Heart right ventricle (tissue), 16 donors: Measurements from ENCODE around the gene PMM2. TPM values are rescaled to one million over a fixed set of nuclear protein-coding genes. Genes with fewer than 3 reads are reported as not detected.
A peak's percentile ranks its signal among the peaks of the same experiment; 100 is the strongest.

Experiments
- ATAC-seq, 8 donors: fragments of 200-7000 bp; cut with Tn5 transposase; one replicate each; pipeline ENCODE4 v1.9.1; 2020; ENCODE audit warnings: mild to moderate bottlenecking in 8 of 8, moderate library complexity in 8 of 8, moderate number of reproducible peaks in 1 of 8
- DNase-seq, 2 donors: peaks; one replicate each; pipeline ENCODE4 v3.0.0-alpha.2; 2020
- H3K27ac ChIP-seq, 10 donors: fragments of 200-600 bp; sonication (generic) in 2 of 10; one replicate each; pipeline versions ENCODE4 v1.5.0 to v1.8.0; 2020 to 2022; ENCODE audit warnings: mild to moderate bottlenecking in 3 of 10
- H3K27me3 ChIP-seq, 7 donors: fragments of 200-600 bp; one replicate each; pipeline ENCODE4 v1.8.0; 2021 to 2022; ENCODE audit warnings: mild to moderate bottlenecking in 2 of 7
- H3K36me3 ChIP-seq, 9 donors: fragments of 200-600 bp; sonication (generic) in 1 of 9; one replicate each; pipeline versions ENCODE4 v1.5.0 to v1.8.0; 2020 to 2022; ENCODE audit warnings: mild to moderate bottlenecking in 2 of 9
- H3K4me1 ChIP-seq, 9 donors: fragments of 200-600 bp; sonication (generic) in 1 of 9; one replicate each; pipeline versions ENCODE4 v1.5.0 to v1.8.0; 2020 to 2022; ENCODE audit warnings: mild to moderate bottlenecking in 4 of 9
- H3K4me3 ChIP-seq, 10 donors: fragments of 200-600 bp; sonication (generic) in 2 of 10; one replicate each; pipeline versions ENCODE4 v1.5.0 to v1.8.0; 2020 to 2022; ENCODE audit warnings: mild to moderate bottlenecking in 7 of 10, moderate library complexity in 2 of 10
- H3K9me3 ChIP-seq, 11 donors: fragments of 200-600 bp in 10 of 11; sonication (generic) in 2 of 11; one replicate each; pipeline versions ENCODE4 v1.5.0 to v1.8.0; 2013 to 2022; ENCODE audit warnings: mild to moderate bottlenecking in 2 of 11, control low read depth in 1 of 11, moderate library complexity in 1 of 11
- CTCF ChIP-seq, 9 donors: fragments of 200-600 bp; sonication (generic) in 2 of 9; IDR thresholded peaks; one replicate each; pipeline versions ENCODE4 v1.5.0 to v1.8.0; 2021 to 2022; ENCODE audit warnings: antibody characterized with exemption in 9 of 9, mild to moderate bottlenecking in 5 of 9, moderate library complexity in 1 of 9
- WGBS, 2 donors: extraction: QIAGEN DNeasy Blood & Tissue Kit; methylation state at CpG; one replicate each; pipeline ENCODE4 v1.1.7; 2013; ENCODE audit warnings: inconsistent platforms in 1 of 2; 5-methylcytosine and 5-hydroxymethylcytosine counted together
- intact Hi-C, 10 donors: fragments of 100-400 bp; cut with DNase I; formaldehyde crosslinking; loops; one replicate each; pipeline versions ENCODE4 v1.11.1 to v1.14.2; 2022
- polyA plus RNA-seq, 2 donors: library from polyadenylated mRNA; stranded (reverse); fragments of 200-250 nt; gene quantifications; one replicate each; pipeline ENCODE4 v1.2.3, GENCODE V29; 2013
- total RNA-seq, 10 donors: library from RNA; stranded (reverse); fragmentation: NEBNext Ultra II Directional in 3 of 10; extraction: Animal tissue kit (Norgen Biotek cat#: 25700) in 3 of 10; gene quantifications; one replicate each; pipeline versions ENCODE4 v1.2.1 to v1.2.4, GENCODE V29; 2021 to 2023
- donor health status: Arrhythmogenic right ventricular cardiomyopathy.
- donor health status: ischemic (EF 13 %, LVEDD 7.1; RV severe dilation, severe dysfunction).
- donor health status: healthy with polysubstance abuse.
- donor health status: DM: no; HTN: yes; CAD: no.
- donor health status: DM: no; HTN: no; CAD: no.
- donor health status: ischemic (EF 25% LVEDD 6.9; RV normal size, moderate dysfunction).
- donor health status: ischemic (EF 25% LVEDD 5.7; RV mildly dilated, moderate dysfunction).
- donor health status: healthy.
- donor health status: DM: yes; HTN: yes; CAD: no.
- donor health status: Ischemic cardiomyopathy.
- donor health status: ischemic (EF 35%, LVEDD 5.7; RV mildly dilated, moderate dysfunction).
- donor health status: nonischemic (EF 11% LVEDD 7.7; RV severe dilation, severe dysfunction).
- donor health status: DM: yes; HTN: yes; CAD: no.
- donor health status: PGD.
- donor health status: ischemic (EF 29% LVEDD 5.4; RV normal size, mild dysfunction).
- donor health status: nonischemic (EF 23%, LVEDD 6.1; RV moderate dilation, normal function).

The PMM2 gene
- total and polyA plus RNA-seq, 12 donors, result 9.4 to 25.9 (median 13.9) TPM

- DNase-seq (no peak), ATAC-seq (no peak)
- Histone ChIP-seq H3K27ac (no peak overlapping the region), H3K4me3 (no peak overlapping the region), H3K27me3 (no peaks in the 10 kb centered on the region), H3K9me3 (no peaks in the 10 kb centered on the region), H3K4me1 (no peaks in the 10 kb centered on the region), H3K36me3 (no peaks in the 10 kb centered on the region)
- no peak for TF ChIP-seq CTCF (IDR thresholded peaks at IDR 0.05)
- WGBS, 2 donors, result 89 to 90% methylated on average over 8 of the region's 8 CpGs
- intact Hi-C loops, result loop anchor here in 1 of 10 donors (10.0 kb wide), 1 partner anchor 214 kb away; no protein-coding TSS in a partner anchor
Observed at GRCh38 chr16:8788578-8789172, 9.0 kb upstream of the PMM2 start.

- WGBS, 2 donors, result 91 to 92% methylated on average over 8 of the region's 8 CpGs
- Histone ChIP-seq H3K27me3 (no peaks in the 10 kb centered on the region), H3K36me3 (peaks cover 0 to 14% (median 0%) of the 10 kb centered on the region in 9 donors), H3K27ac (no peak overlapping the region), H3K4me3 (no peak overlapping the region), H3K4me1 (peaks cover 9 to 34% (median 29%) of the 10 kb centered on the region in 9 donors), H3K9me3 (no peaks in the 10 kb centered on the region)
- ATAC-seq, result no peak
- intact Hi-C loops, result loop anchor here in 8 of 10 donors (5.0 to 10.0 kb wide), 9 partner anchors 72 to 230 kb away; partner anchors contain the start of genes ABAT (in 3 of the 8), CARHSP1 (in 3 of the 8) and LITAFD (in 2 of the 8)
- TF ChIP-seq CTCF (IDR thresholded peaks at IDR 0.05), result peak in 1 of 9 donors; percentile 30
- DNase-seq, result no peak
Observed at GRCh38 chr16:8795091-8795490, 2.5 kb upstream of the PMM2 start.

- Histone ChIP-seq H3K4me3 (no peak overlapping the region), H3K27ac (no peak overlapping the region), H3K27me3 (no peaks in the 10 kb centered on the region), H3K36me3 (peaks cover 0 to 21% (median 0%) of the 10 kb centered on the region in 9 donors), H3K9me3 (no peaks in the 10 kb centered on the region), H3K4me1 (peaks cover 9 to 40% (median 30%) of the 10 kb centered on the region in 9 donors)
- no peak for DNase-seq
- intact Hi-C loops, result loop anchor here in 8 of 10 donors (5.0 to 10.0 kb wide), 9 partner anchors 71 to 231 kb away; partner anchors contain the start of genes ABAT (in 3 of the 8), CARHSP1 (in 3 of the 8) and LITAFD (in 2 of the 8)
- no peak for TF ChIP-seq CTCF (IDR thresholded peaks at IDR 0.05)
- 93 to 95% methylated on average over 10 of the region's 10 CpGs for WGBS, 2 donors
- no peak for ATAC-seq
Observed at GRCh38 chr16:8795818-8796217, 1.8 kb upstream of the PMM2 start.

GRCh38 chr16:8796469-8797363, 923 bp upstream of the PMM2 start:
- Histone ChIP-seq H3K4me3 (peak overlapping the region; percentile 67 to 98 (median 86)), H3K27ac (peak overlapping the region in 9 of 10 donors; percentile 44 to 89 (median 82)), H3K36me3 (peaks cover 0 to 29% (median 2%) of the 10 kb centered on the region in 9 donors), H3K4me1 (peaks cover 9 to 43% (median 30%) of the 10 kb centered on the region in 9 donors), H3K9me3 (no peaks in the 10 kb centered on the region), H3K27me3 (no peaks in the 10 kb centered on the region)
- ATAC-seq (no peak), DNase-seq (no peak)
- WGBS, 2 donors, result 43 to 45% methylated on average over 14 of the region's 14 CpGs
- intact Hi-C loops, result loop anchor here in 8 of 10 donors (1.0 to 10.0 kb wide), 10 partner anchors 71 to 232 kb away; partner anchors contain the start of genes CARHSP1 (in 4 of the 8), ABAT (in 3 of the 8) and LITAFD (in 2 of the 8)
- no peak for TF ChIP-seq CTCF (IDR thresholded peaks at IDR 0.05)
